ENCODE measurements around the gene THEM5.
"Not testable (repeated sequence)": the region's sequence is repeated elsewhere in the genome, so short reads cannot be mapped to it uniquely, and the experiment has no call there.

Gene THEM5

DNA sequence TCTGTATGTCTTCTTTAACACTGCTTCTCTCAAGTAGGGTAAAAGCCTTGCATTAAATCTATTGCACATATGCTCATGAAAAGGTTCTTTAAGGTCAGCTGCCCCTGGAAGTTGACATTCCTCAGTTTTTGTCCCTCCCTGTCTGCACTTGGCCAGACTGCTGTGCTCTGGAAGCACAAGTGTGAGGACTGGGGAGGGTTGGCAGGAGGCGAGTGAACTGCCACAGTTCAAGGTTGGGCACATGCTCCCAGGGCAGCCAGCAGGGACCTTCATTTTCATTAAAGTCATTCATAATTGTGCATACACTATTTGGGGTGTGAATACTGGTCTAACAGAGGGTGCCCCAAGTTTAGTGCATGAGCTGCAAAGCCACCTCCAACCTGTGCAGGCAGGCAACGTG lies 10.9 kb upstream of the THEM5 start:
- H3K4me3 ChIP-seq (ENCODE audit: low read length), result no peak overlapping the region
- H3K4me2 ChIP-seq (ENCODE audit: low read length), result no peak overlapping the region
- H3K4me1 ChIP-seq (ENCODE audit: control insufficient read depth, insufficient read depth, low read length), result peaks cover 12% of the 10 kb centered on the region
- H3K36me3 ChIP-seq (ENCODE audit: insufficient read depth, low read length), result no peaks in the 10 kb centered on the region
- H3K27me3 ChIP-seq (ENCODE audit: control insufficient read depth, insufficient read depth, low read length), result peaks cover 14% of the 10 kb centered on the region
- H3K9me3 ChIP-seq (replicated peaks; ENCODE audit: low read length), result no peaks in the 10 kb centered on the region
- H3K9ac ChIP-seq (ENCODE audit: low read depth, low read length), result no peak overlapping the region

DNA sequence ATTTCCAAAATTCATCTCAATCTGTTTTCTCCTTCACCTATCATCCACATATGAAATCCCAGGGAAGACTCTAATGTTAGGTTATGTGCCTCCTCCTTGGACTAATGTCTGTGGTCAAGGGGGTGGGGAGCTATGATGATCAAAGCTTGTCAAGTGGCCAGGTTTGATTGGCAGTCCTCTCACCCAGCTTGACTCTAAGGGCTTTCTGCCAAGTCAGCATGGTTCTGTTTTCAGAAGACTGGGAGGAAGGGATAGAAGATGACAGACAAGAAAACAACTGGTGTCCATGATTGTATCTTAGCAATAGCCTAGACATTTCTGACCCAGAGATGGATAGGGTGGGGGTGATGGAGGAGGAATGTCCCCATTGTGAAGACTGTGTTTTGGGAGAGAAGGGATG lies 9.1 kb upstream of the THEM5 start:
- Histone ChIP-seq H3K27me3 (ENCODE audit: control insufficient read depth, insufficient read depth, low read length) (peaks cover 16% of the 10 kb centered on the region), H3K4me3 (ENCODE audit: low read length) (no peak overlapping the region), H3K36me3 (ENCODE audit: insufficient read depth, low read length) (no peaks in the 10 kb centered on the region), H3K9me3 (replicated peaks; ENCODE audit: low read length) (no peaks in the 10 kb centered on the region), H3K4me1 (ENCODE audit: control insufficient read depth, insufficient read depth, low read length) (peaks cover 3% of the 10 kb centered on the region), H3K4me2 (ENCODE audit: low read length) (no peak overlapping the region), H3K9ac (ENCODE audit: low read depth, low read length) (no peak overlapping the region)

DNA sequence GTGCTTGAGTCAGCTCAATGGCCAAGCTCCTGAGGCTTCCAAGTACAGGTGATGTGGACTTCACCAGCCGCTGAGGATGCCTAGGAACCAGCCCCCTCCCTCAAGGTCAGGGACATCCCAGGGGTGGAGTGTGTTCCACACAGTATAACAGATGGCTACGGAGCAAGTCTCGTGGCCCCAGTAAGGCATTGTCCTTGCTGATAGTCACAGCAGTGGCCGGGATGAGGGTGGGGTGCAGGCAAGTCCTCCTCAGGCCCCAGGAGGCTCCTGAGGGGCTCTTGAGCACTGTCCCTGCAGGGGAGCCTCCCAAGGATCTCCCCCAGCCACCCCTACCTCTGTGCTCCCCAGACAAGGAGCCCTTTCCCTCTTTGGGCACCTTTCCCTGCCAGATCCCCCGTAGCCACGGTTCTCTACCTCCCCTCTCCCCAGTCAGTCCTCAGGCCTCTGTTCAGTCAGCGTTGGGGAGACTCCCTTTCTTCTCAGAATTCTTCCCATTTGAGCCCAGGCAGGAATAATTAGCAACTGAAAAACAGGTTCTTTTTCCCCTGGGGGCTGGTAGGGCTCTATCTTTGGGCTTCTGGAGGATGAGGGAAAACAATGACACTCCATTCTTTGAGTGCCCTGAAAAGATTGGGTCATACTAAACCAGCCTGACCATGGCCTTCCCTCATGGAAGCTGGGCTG lies 7.1 kb upstream of the THEM5 start:
- no peak overlapping the region for H3K4me3 ChIP-seq (ENCODE audit: low read length)
- H3K4me1 ChIP-seq (ENCODE audit: control insufficient read depth, insufficient read depth, low read length), result no peaks in the 10 kb centered on the region
- H3K9ac ChIP-seq (ENCODE audit: low read depth, low read length), result no peak overlapping the region
- no peak overlapping the region for H3K4me2 ChIP-seq (ENCODE audit: low read length)
- no peaks in the 10 kb centered on the region for H3K9me3 ChIP-seq (replicated peaks; ENCODE audit: low read length)
- peaks cover 22% of the 10 kb centered on the region for H3K27me3 ChIP-seq (ENCODE audit: control insufficient read depth, insufficient read depth, low read length)
- H3K36me3 ChIP-seq (ENCODE audit: insufficient read depth, low read length), result no peaks in the 10 kb centered on the region

DNA sequence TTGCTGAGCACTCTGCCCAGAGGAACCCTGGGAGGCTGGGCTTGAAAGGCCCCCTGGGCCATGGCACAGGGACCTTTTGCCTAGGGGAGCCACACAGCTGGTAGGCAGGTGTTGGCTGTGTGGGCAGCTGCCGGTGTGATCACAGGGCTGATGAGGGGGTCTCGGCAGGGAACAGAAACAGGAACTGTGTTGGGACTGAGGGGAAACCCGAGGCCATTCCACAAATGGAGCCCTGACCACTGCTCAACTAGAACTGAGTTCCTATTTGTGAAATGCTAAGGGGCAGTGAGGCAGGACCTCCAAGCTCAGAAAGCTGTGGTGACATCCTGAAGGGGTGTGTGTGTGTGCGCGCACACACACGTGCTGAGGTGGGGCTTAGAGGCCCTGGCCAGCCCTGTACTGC lies 6.4 kb upstream of the THEM5 start:
- Histone ChIP-seq H3K27me3 (ENCODE audit: control insufficient read depth, insufficient read depth, low read length) (peaks cover 22% of the 10 kb centered on the region), H3K4me3 (ENCODE audit: low read length) (no peak overlapping the region), H3K4me2 (ENCODE audit: low read length) (no peak overlapping the region), H3K9me3 (replicated peaks; ENCODE audit: low read length) (no peaks in the 10 kb centered on the region), H3K9ac (ENCODE audit: low read depth, low read length) (no peak overlapping the region), H3K36me3 (ENCODE audit: insufficient read depth, low read length) (no peaks in the 10 kb centered on the region), H3K4me1 (ENCODE audit: control insufficient read depth, insufficient read depth, low read length) (no peaks in the 10 kb centered on the region)

DNA sequence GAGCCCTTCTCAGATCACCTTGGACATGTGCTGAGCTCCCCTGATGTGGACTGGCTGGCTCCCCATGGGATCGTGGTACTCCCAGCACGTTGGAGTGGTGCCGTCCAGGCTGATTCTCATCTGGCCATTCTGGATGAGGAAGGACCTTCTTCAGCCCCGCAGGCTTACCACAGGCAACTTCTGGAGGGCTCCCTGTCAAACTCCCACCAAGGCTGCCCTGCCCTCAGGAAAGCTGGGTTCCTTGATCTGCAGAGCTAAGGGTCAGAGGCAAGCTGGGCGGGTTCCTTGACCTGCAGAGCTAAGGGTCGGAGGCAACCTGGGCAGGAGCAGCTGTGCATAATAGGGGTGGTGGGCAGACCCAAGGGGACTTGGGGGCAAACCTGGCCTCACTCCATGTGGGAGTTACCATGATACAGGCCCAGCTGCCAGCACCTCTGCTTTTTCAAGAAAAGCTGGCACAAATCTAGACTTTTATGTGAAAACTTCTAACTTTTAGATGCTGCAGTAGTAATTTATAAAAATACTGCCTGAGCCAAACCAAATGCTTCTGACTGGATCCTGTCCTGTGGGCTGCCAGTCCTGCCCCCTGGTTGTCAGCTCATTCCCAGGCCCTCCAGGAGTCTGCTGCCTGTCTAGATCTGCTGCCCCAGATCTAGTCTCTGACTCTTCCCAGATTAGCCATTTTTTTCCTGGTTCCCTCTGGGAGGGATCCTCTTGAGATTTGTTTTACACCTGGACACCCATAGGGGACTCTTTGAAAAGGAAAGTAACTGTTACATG lies 5.6 kb upstream of the THEM5 start:
- no peak overlapping the region for H3K9ac ChIP-seq (ENCODE audit: low read depth, low read length)
- no peaks in the 10 kb centered on the region for H3K9me3 ChIP-seq (replicated peaks; ENCODE audit: low read length)
- H3K36me3 ChIP-seq (ENCODE audit: insufficient read depth, low read length), result no peaks in the 10 kb centered on the region
- no peak overlapping the region for H3K4me3 ChIP-seq (ENCODE audit: low read length)
- peaks cover 22% of the 10 kb centered on the region for H3K27me3 ChIP-seq (ENCODE audit: control insufficient read depth, insufficient read depth, low read length)
- H3K4me1 ChIP-seq (ENCODE audit: control insufficient read depth, insufficient read depth, low read length), result no peaks in the 10 kb centered on the region
- no peak overlapping the region for H3K4me2 ChIP-seq (ENCODE audit: low read length)

DNA sequence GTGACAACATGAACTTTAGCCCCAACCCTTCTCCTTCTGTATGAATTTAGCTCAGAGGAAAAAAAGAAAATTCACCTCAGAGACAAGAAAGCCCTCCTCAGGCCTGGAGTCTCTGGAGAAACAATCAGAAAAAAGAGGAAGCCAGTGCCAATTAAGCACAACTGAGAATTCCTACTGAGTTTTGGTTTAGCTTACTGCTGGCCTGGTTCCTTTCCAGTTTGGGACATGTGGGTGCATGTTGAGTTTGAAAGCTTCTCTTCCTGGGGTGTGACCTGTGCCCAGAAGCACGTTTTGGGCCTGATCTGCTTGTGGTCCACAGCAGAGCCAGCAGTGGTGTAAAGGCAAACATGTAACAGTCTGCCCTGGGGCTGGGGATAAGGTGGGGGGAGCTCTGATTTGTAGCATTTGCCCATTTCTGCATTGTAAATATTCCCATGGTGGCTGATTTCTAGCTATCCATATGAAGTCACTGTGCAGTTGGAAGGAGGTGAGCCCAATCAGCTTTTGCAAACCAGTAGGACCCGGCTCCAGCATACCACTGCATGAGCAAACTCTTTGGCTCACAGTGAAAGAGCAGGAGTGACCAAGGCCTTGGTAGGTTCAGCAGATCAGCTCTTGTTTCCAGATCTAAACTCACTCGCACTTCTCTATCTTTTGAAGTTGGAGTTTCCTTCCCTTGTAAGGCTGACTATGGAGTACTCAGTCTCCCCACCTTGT lies 4.7 kb upstream of the THEM5 start:
- Histone ChIP-seq H3K36me3 (ENCODE audit: insufficient read depth, low read length) (no peaks in the 10 kb centered on the region), H3K4me2 (ENCODE audit: low read length) (no peak overlapping the region), H3K9ac (ENCODE audit: low read depth, low read length) (no peak overlapping the region), H3K4me3 (ENCODE audit: low read length) (no peak overlapping the region), H3K9me3 (replicated peaks; ENCODE audit: low read length) (no peaks in the 10 kb centered on the region), H3K4me1 (ENCODE audit: control insufficient read depth, insufficient read depth, low read length) (no peaks in the 10 kb centered on the region), H3K27me3 (ENCODE audit: control insufficient read depth, insufficient read depth, low read length) (peaks cover 24% of the 10 kb centered on the region)

DNA sequence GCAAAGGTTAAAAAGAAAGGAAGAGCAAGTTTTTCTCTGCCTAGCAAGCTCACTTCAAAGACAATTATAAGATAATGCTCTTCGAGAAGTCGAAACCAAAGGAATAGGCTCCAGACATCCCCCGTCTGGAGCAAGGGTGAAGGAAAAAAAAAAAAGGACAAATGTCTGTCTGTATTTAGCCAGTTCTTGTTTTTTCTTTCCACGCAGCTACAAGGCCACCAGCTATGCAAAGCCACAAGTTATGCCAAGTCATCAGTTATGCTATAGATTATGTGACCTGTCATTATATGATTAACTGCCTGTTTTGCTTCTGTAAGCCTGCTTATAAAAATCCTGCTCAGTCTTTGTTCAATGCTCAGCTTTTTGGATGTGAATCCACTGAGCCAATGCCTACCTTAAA lies 2.4 kb upstream of the THEM5 start:
- Histone ChIP-seq H3K27me3 (ENCODE audit: control insufficient read depth, insufficient read depth, low read length) (peaks cover 40% of the 10 kb centered on the region), H3K4me2 (ENCODE audit: low read length) (no peak overlapping the region), H3K36me3 (ENCODE audit: insufficient read depth, low read length) (no peaks in the 10 kb centered on the region), H3K4me3 (ENCODE audit: low read length) (no peak overlapping the region), H3K9me3 (replicated peaks; ENCODE audit: low read length) (no peaks in the 10 kb centered on the region), H3K9ac (ENCODE audit: low read depth, low read length) (no peak overlapping the region), H3K4me1 (ENCODE audit: control insufficient read depth, insufficient read depth, low read length) (no peaks in the 10 kb centered on the region)

DNA sequence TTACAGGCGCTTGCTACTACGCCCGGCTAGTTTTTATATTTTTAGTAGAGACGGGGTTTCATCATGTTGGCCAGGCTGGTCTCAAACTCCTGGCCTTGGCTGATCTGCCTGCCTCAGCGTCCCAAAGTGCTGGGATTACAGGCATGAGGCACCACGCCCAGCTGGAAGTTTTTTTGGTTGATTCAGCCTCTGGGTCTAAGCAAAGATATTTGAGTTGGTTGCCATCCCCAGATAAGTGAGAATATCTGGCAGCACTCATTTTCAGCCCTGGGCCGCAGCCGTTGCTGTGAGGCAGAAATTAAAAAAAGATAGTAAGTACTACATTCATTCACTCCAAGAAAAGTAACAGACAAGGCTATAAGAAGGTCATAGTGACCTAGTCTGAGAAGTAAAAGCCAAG lies 2.0 kb upstream of the THEM5 start:
- not testable (repeated sequence) for H3K4me1 ChIP-seq (ENCODE audit: control insufficient read depth, insufficient read depth, low read length); H3K4me2 ChIP-seq (ENCODE audit: low read length); H3K36me3 ChIP-seq (ENCODE audit: insufficient read depth, low read length); H3K9me3 ChIP-seq (replicated peaks; ENCODE audit: low read length); H3K4me3 ChIP-seq (ENCODE audit: low read length); H3K9ac ChIP-seq (ENCODE audit: low read depth, low read length)
- H3K27me3 ChIP-seq (ENCODE audit: control insufficient read depth, insufficient read depth, low read length), result peaks cover 40% of the 10 kb centered on the region

DNA sequence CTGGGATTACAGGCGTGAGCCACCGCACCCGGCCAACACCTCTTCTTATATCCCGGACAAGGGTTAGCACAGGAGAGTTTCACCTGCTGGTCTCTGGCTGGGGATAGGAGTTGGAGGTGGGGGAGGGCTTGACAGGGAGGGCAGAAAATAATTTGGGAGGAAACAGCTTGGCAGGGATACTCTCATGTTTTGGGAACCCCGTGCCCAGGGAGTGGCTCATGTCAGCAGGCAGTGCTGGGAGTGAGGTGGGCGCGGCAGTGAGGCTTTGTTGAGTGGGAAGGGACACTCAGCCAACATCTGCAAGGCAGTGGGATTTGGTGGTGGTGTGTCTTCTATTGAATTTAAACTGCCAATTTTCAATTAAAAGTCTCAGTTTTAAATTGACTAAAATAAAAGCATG lies 1.1 kb upstream of the THEM5 start:
- H3K9ac ChIP-seq (ENCODE audit: low read depth, low read length), result no peak overlapping the region

DNA sequence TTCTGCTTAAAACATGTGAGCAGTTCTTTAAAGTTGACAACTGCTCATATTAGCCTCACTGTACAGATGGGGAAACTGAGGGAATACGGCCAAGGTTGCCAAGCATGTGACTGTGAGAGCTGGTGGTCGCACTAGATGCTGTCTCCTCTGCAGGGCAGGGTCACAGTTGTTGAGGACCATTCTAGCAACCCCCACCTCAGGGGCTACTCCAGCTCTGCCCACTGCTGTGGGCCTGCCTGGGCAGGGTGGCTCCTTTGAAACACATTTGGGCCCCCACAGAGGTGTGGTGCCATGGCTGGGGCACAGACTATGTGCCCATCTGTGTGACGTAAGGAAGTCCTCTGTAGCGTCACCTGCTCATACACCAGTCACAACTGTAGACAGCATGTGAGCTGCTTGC lies 779 bp downstream of the THEM5 start:
- Histone ChIP-seq H3K4me2 (ENCODE audit: low read length) (no peak overlapping the region), H3K27me3 (ENCODE audit: control insufficient read depth, insufficient read depth, low read length) (peaks cover 58% of the 10 kb centered on the region), H3K36me3 (ENCODE audit: insufficient read depth, low read length) (no peaks in the 10 kb centered on the region), H3K9me3 (replicated peaks; ENCODE audit: low read length) (no peaks in the 10 kb centered on the region), H3K4me1 (ENCODE audit: control insufficient read depth, insufficient read depth, low read length) (no peaks in the 10 kb centered on the region), H3K9ac (ENCODE audit: low read depth, low read length) (no peak overlapping the region), H3K4me3 (ENCODE audit: low read length) (no peak overlapping the region)

More for the DNA sequence above, 1.1 kb upstream of the THEM5 start:
- Histone ChIP-seq H3K4me2 (ENCODE audit: low read length) (no peak overlapping the region), H3K9me3 (replicated peaks; ENCODE audit: low read length) (no peaks in the 10 kb centered on the region), H3K4me3 (ENCODE audit: low read length) (no peak overlapping the region), H3K27me3 (ENCODE audit: control insufficient read depth, insufficient read depth, low read length) (peaks cover 45% of the 10 kb centered on the region), H3K36me3 (ENCODE audit: insufficient read depth, low read length) (no peaks in the 10 kb centered on the region), H3K4me1 (ENCODE audit: control insufficient read depth, insufficient read depth, low read length) (no peaks in the 10 kb centered on the region)

DNA sequence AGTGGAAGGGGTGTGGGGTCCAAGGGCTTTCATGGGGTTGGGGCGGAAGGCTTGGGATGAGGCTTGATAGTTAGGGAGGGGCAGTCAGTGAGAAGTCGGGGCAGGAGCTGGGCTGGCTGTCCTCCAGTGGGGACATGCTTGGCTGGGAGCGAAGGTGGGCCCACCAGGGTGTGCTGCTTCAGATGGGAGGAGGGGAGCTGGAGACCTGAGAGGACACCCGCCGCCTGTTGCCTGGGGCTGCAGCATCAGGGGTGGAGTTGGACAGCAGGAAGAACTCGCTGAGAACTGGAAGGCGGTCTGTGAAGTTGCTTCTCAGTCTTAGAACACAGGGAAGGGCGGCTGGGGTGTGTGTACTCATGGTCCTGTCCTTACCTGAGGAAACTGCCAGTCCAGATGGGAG lies 1.6 kb downstream of the THEM5 start:
- H3K4me2 ChIP-seq (ENCODE audit: low read length), result no peak overlapping the region
- H3K9me3 ChIP-seq (replicated peaks; ENCODE audit: low read length), result no peaks in the 10 kb centered on the region
- no peak overlapping the region for H3K4me3 ChIP-seq (ENCODE audit: low read length)
- no peaks in the 10 kb centered on the region for H3K4me1 ChIP-seq (ENCODE audit: control insufficient read depth, insufficient read depth, low read length)
- peaks cover 55% of the 10 kb centered on the region for H3K27me3 ChIP-seq (ENCODE audit: control insufficient read depth, insufficient read depth, low read length)
- no peaks in the 10 kb centered on the region for H3K36me3 ChIP-seq (ENCODE audit: insufficient read depth, low read length)
- no peak overlapping the region for H3K9ac ChIP-seq (ENCODE audit: low read depth, low read length)
